Heart left ventricle (tissue), 13 donors: Measurements from ENCODE around the gene KRTAP5-5.
"Not testable (repeated sequence)": the region's sequence is repeated elsewhere in the genome, so short reads cannot be mapped to it uniquely, and the experiment has no call there.

Experiments used
- POLR2A ChIP-seq, 2 donors: fragments of 450-650 bp; IDR thresholded peaks; one replicate each; pipeline ENCODE4 v1.6.1; 2017; ENCODE audit warnings: antibody characterized with exemption in 2 of 2, mild to moderate bottlenecking in 2 of 2, moderate library complexity in 2 of 2
- TF ChIP-seq, protein P1 (sequence below), 12 donors: fragments of 200-600 bp; sonication (generic) in 4 of 12; IDR thresholded peaks; one replicate each; pipeline versions ENCODE4 v1.5.0 to v1.8.0; 2018 to 2022; ENCODE audit warnings: antibody characterized with exemption in 12 of 12, mild to moderate bottlenecking in 5 of 12
- donor health status: ischemic (EF 13 %, LVEDD 7.1; RV severe dilation, severe dysfunction).
- donor health status: DM: no; HTN: yes; CAD: no.
- donor health status: DM: no; HTN: no; CAD: no.
- donor health status: ischemic (EF 25% LVEDD 6.9; RV normal size, moderate dysfunction).
- donor health status: ischemic (EF 25% LVEDD 5.7; RV mildly dilated, moderate dysfunction).
- donor health status: ischemic (EF 35%, LVEDD 5.7; RV mildly dilated, moderate dysfunction).
- donor health status: nonischemic (EF 11% LVEDD 7.7; RV severe dilation, severe dysfunction).
- donor health status: DM: yes; HTN: yes; CAD: no.
- donor health status: PGD.
- donor health status: ischemic (EF 29% LVEDD 5.4; RV normal size, mild dysfunction).
- donor health status: nonischemic (EF 23%, LVEDD 6.1; RV moderate dilation, normal function).

DNA sequence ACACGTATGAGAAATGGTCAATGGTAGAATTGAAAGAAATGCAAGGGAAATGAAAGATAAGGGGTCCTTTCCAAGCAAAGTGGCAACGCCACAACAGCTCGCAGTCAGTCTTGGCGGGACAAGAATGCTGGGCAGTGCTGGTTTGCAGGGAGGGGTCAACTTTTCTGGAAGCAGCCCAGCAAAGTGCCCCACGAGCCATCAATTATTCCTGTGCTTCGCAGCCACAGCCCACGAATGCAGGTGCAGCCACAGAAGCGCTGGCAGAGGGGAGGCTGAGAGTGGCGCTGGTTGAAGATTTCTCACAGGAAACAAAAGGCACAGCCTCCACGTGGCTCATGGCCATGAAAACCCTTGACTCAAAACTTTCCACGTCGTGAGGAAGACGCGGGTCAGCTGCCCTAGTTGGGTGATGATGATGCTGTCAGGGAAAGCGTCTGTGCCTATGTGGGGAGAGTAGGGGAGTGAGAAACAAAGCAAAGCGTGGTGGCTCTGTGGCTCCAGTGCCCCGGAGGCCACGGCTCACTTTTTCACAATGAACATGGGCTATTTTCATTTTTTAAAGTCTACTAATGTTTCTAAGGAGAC, 33.2 kb downstream of the KRTAP5-5 start:
- not testable (repeated sequence) for TF ChIP-seq POLR2A (IDR thresholded peaks at IDR 0.05)
- TF ChIP-seq, protein P1, sequence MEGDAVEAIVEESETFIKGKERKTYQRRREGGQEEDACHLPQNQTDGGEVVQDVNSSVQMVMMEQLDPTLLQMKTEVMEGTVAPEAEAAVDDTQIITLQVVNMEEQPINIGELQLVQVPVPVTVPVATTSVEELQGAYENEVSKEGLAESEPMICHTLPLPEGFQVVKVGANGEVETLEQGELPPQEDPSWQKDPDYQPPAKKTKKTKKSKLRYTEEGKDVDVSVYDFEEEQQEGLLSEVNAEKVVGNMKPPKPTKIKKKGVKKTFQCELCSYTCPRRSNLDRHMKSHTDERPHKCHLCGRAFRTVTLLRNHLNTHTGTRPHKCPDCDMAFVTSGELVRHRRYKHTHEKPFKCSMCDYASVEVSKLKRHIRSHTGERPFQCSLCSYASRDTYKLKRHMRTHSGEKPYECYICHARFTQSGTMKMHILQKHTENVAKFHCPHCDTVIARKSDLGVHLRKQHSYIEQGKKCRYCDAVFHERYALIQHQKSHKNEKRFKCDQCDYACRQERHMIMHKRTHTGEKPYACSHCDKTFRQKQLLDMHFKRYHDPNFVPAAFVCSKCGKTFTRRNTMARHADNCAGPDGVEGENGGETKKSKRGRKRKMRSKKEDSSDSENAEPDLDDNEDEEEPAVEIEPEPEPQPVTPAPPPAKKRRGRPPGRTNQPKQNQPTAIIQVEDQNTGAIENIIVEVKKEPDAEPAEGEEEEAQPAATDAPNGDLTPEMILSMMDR (IDR thresholded peaks at IDR 0.05) = not testable (repeated sequence)
